WTC11 (cell line): ENCODE data around the gene MYLK. TPM values are rescaled to one million over a fixed set of nuclear protein-coding genes. Genes with fewer than 3 reads are reported as not detected.

ENCODE experiments used
- ATAC-seq: fragments of 200-7000 bp; cut with Tn5 transposase; 2 replicates; pipeline ENCODE4 v1.10.0; 2021; ENCODE audit warnings: mild to moderate bottlenecking, moderate library complexity
- CTCF ChIA-PET: fragments of 300-600 bp; sonication (Branson Sonifier 250); formaldehyde crosslinking; loops from one replicate; lab custom pipeline; 2021; ENCODE audit warnings: antibody characterized with exemption; lab: Charles Lee
- POLR2A ChIA-PET: fragments of 350-600 bp; sonication (Branson Sonifier 250); formaldehyde crosslinking; loops from one replicate; lab custom pipeline; 2021; ENCODE audit warnings: antibody characterized with exemption; lab: Charles Lee
- DNase-seq: peaks from one replicate; pipeline ENCODE4 v3.0.0; 2021; ENCODE audit warnings: low spot score
- H3K27ac Mint-ChIP-seq: 2 replicates; pipeline ENCODE4 v1.8.0; 2021; ENCODE audit warnings: mixed read lengths
- H3K27me3 Mint-ChIP-seq: 2 replicates; pipeline ENCODE4 v1.8.0; 2021; ENCODE audit warnings: low read depth, mild to moderate bottlenecking, moderate library complexity, mixed read lengths
- H3K36me3 Mint-ChIP-seq: 2 replicates; pipeline ENCODE4 v1.8.0; 2021; ENCODE audit warnings: mixed read lengths
- H3K4me1 Mint-ChIP-seq: 2 replicates; pipeline ENCODE4 v1.8.0; 2022; ENCODE audit warnings: mixed read lengths
- H3K4me3 Mint-ChIP-seq: 2 replicates; pipeline ENCODE4 v1.8.0; 2021; ENCODE audit warnings: mild to moderate bottlenecking, moderate library complexity, mixed read lengths
- H3K9me3 Mint-ChIP-seq: 2 replicates; pipeline ENCODE4 v1.8.0; 2021; ENCODE audit warnings: mixed read lengths
- GTF2I ChIP-seq: fragments of 250-450 bp; sonication (Bioruptor Pico); conservative IDR thresholded peaks from 2 replicates; pipeline ENCODE4 v1.4.0; 2021; ENCODE audit warnings: mild to moderate bottlenecking
- HMGXB4 ChIP-seq: sonication (generic); formaldehyde crosslinking; IDR thresholded peaks from 2 replicates; pipeline ENCODE4 v1.8.1; 2023; ENCODE audit warnings: mild to moderate bottlenecking, moderate library complexity, missing genetic modification reagents
- SMAD4 ChIP-seq: sonication (generic); formaldehyde crosslinking; IDR thresholded peaks from 2 replicates; pipeline ENCODE4 v1.8.0; 2022; ENCODE audit warnings: mild to moderate bottlenecking, missing genetic modification reagents
- SOX15 ChIP-seq: fragments of 250-450 bp; sonication (Bioruptor Pico); IDR thresholded peaks from 2 replicates; pipeline ENCODE4 v1.9.0; 2021; ENCODE audit warnings: mild to moderate bottlenecking
- TEAD1 ChIP-seq: sonication (generic); formaldehyde crosslinking; IDR thresholded peaks from 2 replicates; pipeline ENCODE4 v1.8.0; 2022; ENCODE audit warnings: mild to moderate bottlenecking, missing genetic modification reagents
- TP53 ChIP-seq: sonication (generic); formaldehyde crosslinking; IDR thresholded peaks from 2 replicates; pipeline ENCODE4 v1.8.1; 2023; ENCODE audit warnings: mild to moderate bottlenecking, missing genetic modification reagents
- USF1 ChIP-seq: sonication (generic); formaldehyde crosslinking; IDR thresholded peaks from 2 replicates; pipeline ENCODE4 v1.8.0; 2022; ENCODE audit warnings: mild to moderate bottlenecking, missing genetic modification reagents
- ZNF121 ChIP-seq: sonication (generic); formaldehyde crosslinking; IDR thresholded peaks from 2 replicates; pipeline ENCODE4 v1.8.0; 2023; ENCODE audit warnings: missing genetic modification reagents
- ZNF263 ChIP-seq: sonication (generic); formaldehyde crosslinking; IDR thresholded peaks from 2 replicates; pipeline ENCODE4 v1.8.1; 2022; ENCODE audit warnings: low read depth, mild to moderate bottlenecking, moderate library complexity, missing genetic modification reagents
- total RNA-seq: library from RNA; stranded (reverse); gene quantifications from 3 replicates; pipeline ENCODE4 v1.2.3, GENCODE V29; 2021
- TF ChIP-seq, protein P1 (sequence below): sonication (generic); formaldehyde crosslinking; IDR thresholded peaks from 2 replicates; pipeline ENCODE4 v1.8.1; 2023; ENCODE audit warnings: mild to moderate bottlenecking, missing genetic modification reagents, moderate library complexity
- TF ChIP-seq, protein P2 (sequence below): sonication (generic); formaldehyde crosslinking; IDR thresholded peaks from 2 replicates; pipeline ENCODE4 v1.8.0; 2022; ENCODE audit warnings: mild to moderate bottlenecking, missing genetic modification reagents
- TF ChIP-seq, protein P3 (sequence below): sonication (generic); formaldehyde crosslinking; IDR thresholded peaks from 2 replicates; pipeline ENCODE4 v1.8.0; 2022; ENCODE audit warnings: mild to moderate bottlenecking, missing genetic modification reagents
- TF ChIP-seq, protein P4 (sequence below): sonication (generic); formaldehyde crosslinking; IDR thresholded peaks from 2 replicates; pipeline ENCODE4 v1.8.1; 2022; ENCODE audit warnings: mild to moderate bottlenecking, missing genetic modification reagents, moderate library complexity, borderline replicate concordance
- TF ChIP-seq, protein P5 (sequence below): fragments of 200-600 bp; IDR thresholded peaks from 2 replicates; pipeline ENCODE4 v1.8.0; 2022; ENCODE audit warnings: antibody characterized with exemption
- TF ChIP-seq, protein P6 (sequence below): fragments of 250-450 bp; sonication (Bioruptor Pico); IDR thresholded peaks from 2 replicates; pipeline ENCODE4 v1.8.0; 2021; ENCODE audit warnings: mild to moderate bottlenecking

Gene MYLK
- total RNA-seq, 1 experiment from 2014 or later = 10.4 TPM

DNA sequence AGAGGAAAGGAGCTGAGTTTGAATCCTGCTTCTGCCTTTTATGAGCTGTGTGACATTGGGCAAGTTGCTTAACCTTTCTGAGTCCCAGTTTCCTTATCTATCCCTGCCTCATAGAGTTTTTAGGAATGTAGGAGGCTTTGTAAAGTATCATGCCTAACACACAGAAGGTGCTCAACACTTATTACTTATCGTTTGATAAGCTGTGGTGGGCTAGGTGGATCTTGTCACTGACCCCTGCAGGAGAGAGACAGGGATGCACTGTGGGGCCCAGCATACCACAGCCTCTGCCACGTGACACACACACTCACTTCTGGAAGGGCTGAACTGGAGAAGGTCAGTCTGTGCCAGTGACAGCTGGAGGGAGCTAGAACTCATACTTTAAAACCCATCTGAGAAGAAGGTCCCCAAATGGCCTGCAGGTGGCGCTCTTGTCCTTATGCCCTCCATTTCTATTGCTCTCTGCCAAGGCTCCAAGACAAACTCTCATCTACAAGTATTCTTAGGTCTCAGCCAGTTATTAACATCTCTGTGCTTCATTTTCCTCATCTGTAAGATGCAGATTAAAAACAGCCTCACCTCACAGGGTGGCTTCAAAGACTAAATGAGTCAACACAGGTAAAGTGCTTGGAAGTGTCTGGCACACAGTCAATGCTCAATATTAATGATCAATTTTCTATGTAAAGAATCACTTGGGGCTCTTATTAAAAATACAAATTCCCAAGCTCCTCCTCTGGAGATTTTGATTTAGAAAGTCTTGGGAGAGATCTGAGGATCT lies 241.8 kb downstream of the MYLK start:
- Mint-ChIP-seq H3K36me3 (no peaks in the 10 kb centered on the region), H3K27ac (peak overlapping the region; percentile 84), H3K4me1 (peaks cover 33% of the 10 kb centered on the region), H3K9me3 (no peaks in the 10 kb centered on the region), H3K4me3 (no peak overlapping the region), H3K27me3 (no peaks in the 10 kb centered on the region)
- CTCF ChIA-PET = interaction anchor here (0.6 to 5.7 kb wide), 58 partner anchors 10 to 356 kb away, joined by 3 to 108 read pairs (median 4); partner anchors contain the start of genes ADCY5 and HACD2
- DNase-seq (peak; percentile 92), ATAC-seq (peak; percentile 99)
- TF ChIP-seq, protein P1, sequence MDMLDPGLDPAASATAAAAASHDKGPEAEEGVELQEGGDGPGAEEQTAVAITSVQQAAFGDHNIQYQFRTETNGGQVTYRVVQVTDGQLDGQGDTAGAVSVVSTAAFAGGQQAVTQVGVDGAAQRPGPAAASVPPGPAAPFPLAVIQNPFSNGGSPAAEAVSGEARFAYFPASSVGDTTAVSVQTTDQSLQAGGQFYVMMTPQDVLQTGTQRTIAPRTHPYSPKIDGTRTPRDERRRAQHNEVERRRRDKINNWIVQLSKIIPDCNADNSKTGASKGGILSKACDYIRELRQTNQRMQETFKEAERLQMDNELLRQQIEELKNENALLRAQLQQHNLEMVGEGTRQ (CRISPR knock-in tag) = peak; percentile 94
- TF ChIP-seq, protein P2, sequence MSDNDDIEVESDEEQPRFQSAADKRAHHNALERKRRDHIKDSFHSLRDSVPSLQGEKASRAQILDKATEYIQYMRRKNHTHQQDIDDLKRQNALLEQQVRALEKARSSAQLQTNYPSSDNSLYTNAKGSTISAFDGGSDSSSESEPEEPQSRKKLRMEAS (CRISPR knock-in tag) = peak; percentile 59; the same call in 1 of the 2 replicates
- TF ChIP-seq, protein P3, sequence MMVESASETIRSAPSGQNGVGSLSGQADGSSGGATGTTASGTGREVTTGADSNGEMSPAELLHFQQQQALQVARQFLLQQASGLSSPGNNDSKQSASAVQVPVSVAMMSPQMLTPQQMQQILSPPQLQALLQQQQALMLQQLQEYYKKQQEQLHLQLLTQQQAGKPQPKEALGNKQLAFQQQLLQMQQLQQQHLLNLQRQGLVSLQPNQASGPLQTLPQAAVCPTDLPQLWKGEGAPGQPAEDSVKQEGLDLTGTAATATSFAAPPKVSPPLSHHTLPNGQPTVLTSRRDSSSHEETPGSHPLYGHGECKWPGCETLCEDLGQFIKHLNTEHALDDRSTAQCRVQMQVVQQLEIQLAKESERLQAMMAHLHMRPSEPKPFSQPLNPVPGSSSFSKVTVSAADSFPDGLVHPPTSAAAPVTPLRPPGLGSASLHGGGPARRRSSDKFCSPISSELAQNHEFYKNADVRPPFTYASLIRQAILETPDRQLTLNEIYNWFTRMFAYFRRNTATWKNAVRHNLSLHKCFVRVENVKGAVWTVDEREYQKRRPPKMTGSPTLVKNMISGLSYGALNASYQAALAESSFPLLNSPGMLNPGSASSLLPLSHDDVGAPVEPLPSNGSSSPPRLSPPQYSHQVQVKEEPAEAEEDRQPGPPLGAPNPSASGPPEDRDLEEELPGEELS (CRISPR knock-in tag) = no peak
- TF ChIP-seq HMGXB4 (CRISPR knock-in tag) = no peak
- no peak for TF ChIP-seq SMAD4
- no peak for TF ChIP-seq TP53 (CRISPR knock-in tag)
- TF ChIP-seq TEAD1 = 0 out of 2 replicates have a peak, but pooled peaks have one; percentile 43
- TF ChIP-seq, protein P4, sequence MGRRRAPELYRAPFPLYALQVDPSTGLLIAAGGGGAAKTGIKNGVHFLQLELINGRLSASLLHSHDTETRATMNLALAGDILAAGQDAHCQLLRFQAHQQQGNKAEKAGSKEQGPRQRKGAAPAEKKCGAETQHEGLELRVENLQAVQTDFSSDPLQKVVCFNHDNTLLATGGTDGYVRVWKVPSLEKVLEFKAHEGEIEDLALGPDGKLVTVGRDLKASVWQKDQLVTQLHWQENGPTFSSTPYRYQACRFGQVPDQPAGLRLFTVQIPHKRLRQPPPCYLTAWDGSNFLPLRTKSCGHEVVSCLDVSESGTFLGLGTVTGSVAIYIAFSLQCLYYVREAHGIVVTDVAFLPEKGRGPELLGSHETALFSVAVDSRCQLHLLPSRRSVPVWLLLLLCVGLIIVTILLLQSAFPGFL (CRISPR knock-in tag) = no peak
- TF ChIP-seq, protein P5, sequence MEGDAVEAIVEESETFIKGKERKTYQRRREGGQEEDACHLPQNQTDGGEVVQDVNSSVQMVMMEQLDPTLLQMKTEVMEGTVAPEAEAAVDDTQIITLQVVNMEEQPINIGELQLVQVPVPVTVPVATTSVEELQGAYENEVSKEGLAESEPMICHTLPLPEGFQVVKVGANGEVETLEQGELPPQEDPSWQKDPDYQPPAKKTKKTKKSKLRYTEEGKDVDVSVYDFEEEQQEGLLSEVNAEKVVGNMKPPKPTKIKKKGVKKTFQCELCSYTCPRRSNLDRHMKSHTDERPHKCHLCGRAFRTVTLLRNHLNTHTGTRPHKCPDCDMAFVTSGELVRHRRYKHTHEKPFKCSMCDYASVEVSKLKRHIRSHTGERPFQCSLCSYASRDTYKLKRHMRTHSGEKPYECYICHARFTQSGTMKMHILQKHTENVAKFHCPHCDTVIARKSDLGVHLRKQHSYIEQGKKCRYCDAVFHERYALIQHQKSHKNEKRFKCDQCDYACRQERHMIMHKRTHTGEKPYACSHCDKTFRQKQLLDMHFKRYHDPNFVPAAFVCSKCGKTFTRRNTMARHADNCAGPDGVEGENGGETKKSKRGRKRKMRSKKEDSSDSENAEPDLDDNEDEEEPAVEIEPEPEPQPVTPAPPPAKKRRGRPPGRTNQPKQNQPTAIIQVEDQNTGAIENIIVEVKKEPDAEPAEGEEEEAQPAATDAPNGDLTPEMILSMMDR = peak; percentile 90
- TF ChIP-seq SOX15 = no peak
- TF ChIP-seq USF1 (CRISPR knock-in tag) = peak; percentile 95
- TF ChIP-seq ZNF121 (CRISPR knock-in tag) = no peak
- TF ChIP-seq ZNF263 = no peak
- peak; percentile 60; the same call in 1 of the 2 replicates for TF ChIP-seq GTF2I (CRISPR knock-in tag)
- TF ChIP-seq, protein P6, sequence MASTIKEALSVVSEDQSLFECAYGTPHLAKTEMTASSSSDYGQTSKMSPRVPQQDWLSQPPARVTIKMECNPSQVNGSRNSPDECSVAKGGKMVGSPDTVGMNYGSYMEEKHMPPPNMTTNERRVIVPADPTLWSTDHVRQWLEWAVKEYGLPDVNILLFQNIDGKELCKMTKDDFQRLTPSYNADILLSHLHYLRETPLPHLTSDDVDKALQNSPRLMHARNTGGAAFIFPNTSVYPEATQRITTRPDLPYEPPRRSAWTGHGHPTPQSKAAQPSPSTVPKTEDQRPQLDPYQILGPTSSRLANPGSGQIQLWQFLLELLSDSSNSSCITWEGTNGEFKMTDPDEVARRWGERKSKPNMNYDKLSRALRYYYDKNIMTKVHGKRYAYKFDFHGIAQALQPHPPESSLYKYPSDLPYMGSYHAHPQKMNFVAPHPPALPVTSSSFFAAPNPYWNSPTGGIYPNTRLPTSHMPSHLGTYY (CRISPR knock-in tag) = no peak
- POLR2A ChIA-PET = interaction anchor here (1.2 to 1.3 kb wide), 2 partner anchors 10 to 56 kb away, joined by 5 to 7 read pairs; no protein-coding TSS in a partner anchor
